NCI-H510A treated with DMSO at 0.1 percent for 48 hours (cell line): ENCODE measurements around the gene OR4N5.
"Not testable (repeated sequence)": the region's sequence is repeated elsewhere in the genome, so short reads cannot be mapped to it uniquely, and the experiment has no call there.

ENCODE experiments used
- DNase-seq: peaks from one replicate; lab custom pipeline; 2025; lab: John Stamatoyannopoulos, UW

The OR4N5 gene, protein sequence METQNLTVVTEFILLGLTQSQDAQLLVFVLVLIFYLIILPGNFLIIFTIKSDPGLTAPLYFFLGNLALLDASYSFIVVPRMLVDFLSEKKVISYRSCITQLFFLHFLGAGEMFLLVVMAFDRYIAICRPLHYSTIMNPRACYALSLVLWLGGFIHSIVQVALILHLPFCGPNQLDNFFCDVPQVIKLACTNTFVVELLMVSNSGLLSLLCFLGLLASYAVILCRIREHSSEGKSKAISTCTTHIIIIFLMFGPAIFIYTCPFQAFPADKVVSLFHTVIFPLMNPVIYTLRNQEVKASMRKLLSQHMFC

DNA sequence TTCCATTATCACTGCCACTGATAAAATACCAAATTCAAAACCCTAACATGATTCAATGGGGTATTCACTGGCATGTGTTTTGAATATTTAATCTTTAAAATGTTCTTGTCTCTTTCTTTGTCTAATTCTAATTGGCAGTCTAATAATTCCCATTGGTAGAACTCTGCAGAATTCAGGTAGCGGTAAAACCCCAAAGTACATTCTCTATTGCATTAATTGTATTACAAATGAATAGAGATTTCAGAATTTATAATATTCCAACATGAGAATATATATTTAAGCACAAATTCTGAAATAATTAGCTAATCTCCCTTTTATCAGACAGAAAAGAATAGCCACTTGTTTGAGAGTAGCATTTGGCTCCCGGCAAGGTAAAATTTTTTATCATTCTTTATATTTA lies at the start of gene OR4N5:
Gene OR4N5 (plus strand): TSS at position 301 of the 400 bp plus-strand sequence. CDS start 4,916 bp downstream, outside the sequence.
- no peak for DNase-seq

- no peak for DNase-seq
Observed at GRCh38 chr14:20092050-20092449, 46.6 kb upstream of the OR4N5 start.

- DNase-seq = no peak
Observed at GRCh38 chr14:20093442-20093841, 45.2 kb upstream of the OR4N5 start.

DNA sequence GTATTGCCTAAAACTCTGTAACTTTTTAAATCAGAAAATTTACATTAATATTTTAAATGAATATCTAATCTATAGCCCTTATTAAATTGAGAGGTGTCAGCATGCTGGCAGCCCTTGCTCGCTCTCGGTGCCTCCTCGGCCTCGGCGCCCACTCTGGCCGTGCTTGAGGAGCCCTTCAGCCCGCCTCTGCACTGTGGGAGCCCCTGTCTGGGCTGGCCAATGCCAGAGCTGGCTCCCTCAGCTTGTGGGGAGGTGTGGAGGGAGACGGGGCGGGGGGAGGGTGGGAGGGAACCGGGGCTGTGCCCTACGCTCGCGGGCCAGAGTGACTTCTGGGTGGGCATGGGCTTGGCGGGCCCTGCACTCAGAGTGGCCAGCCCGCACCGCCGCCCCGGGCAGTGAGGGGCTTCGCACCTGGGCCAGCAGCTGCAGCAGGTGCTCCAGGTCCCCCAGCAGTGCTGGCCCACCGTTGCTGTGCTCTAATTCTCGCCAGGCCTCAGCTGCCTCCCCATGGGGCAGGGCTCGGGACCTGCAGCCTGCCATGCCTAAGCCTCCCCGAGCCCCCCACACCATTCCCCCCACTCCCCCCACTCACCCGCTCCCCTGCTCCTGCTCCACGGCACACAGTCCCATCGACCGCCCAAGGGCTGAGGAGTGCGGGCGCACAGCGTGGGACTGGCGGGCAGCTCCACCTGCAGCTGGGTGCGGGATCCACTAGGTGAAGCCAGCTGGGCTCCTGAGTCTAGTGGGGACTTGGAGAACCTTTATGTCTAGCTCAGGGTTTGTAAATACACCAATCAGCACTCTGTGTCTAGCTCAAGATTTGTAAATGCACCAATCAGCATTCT lies 39.5 kb upstream of the OR4N5 start:
- DNase-seq = not testable (repeated sequence)

DNA sequence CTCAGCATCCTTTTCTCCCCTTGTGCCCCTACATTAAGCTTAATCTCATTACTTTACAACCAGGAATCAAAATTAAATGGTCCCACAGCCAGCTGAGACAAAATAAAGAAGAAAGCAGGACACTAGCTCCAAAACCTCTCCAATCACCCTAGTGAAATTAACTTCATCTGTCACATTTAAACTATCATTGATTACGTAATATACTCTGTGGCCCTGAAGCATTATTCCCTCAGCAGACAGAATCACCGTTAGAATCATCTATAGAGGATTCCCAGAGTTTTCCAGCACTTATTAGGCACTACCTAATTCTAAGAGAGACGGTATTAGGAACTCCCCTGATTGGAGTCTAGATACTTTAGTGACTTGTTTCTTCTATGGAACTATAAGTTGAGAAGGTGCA lies 28.2 kb upstream of the OR4N5 start, which contains the start of gene OR4K17:
Gene OR4K17 (plus strand): TSS at position 302 of the 400 bp plus-strand sequence. CDS start 6,761 bp downstream, outside the sequence.
- no peak for DNase-seq

DNA sequence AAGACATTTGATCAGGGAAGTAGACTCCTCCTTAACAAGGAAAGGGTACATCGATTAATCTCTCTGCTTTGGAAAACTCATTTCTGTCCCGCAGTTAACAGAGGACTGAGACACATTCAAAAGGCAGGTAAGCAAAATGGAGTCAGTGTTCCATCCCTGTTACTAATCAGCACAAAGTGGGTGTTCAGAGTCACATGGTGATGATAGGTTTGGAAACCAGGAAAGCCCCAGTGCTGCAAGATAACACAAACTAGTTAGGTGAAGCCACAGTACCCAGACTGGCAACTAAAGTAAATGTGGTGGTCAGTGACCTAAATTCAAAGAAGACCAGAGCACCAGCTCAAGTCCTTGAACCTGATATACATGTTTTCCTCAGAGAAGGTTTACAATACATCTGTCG lies 26.3 kb upstream of the OR4N5 start:
- DNase-seq = no peak

DNA sequence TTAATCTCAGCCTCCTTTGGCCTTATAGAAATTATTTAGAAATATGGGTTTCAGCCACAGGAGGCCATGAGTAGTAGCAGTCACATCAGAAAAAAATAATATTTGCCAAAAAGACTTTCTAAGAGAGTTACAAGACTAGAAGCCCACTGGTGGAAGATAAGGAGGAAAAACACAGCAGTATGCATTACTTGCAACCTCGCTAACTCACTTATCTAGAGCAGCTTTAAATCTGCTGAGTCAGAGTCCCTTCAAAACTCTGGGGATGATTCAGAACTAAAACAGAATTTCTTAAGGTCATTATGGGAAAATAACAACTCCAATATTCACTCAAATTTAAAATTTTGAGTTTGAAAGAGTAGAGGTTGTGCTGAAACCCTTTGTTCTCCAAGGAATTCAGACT lies 21.9 kb upstream of the OR4N5 start:
- DNase-seq = no peak

- no peak for DNase-seq
Observed at GRCh38 chr14:20118795-20119194, 19.8 kb upstream of the OR4N5 start.

DNA sequence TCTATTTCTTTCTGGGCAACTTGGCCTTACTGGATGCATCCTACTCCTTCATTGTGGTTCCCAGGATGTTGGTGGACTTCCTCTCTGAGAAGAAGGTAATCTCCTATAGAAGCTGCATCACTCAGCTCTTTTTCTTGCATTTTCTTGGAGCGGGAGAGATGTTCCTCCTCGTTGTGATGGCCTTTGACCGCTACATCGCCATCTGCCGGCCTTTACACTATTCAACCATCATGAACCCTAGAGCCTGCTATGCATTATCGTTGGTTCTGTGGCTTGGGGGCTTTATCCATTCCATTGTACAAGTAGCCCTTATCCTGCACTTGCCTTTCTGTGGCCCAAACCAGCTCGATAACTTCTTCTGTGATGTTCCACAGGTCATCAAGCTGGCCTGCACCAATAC lies 5.3 kb downstream of the OR4N5 start:
- DNase-seq = no peak

DNA sequence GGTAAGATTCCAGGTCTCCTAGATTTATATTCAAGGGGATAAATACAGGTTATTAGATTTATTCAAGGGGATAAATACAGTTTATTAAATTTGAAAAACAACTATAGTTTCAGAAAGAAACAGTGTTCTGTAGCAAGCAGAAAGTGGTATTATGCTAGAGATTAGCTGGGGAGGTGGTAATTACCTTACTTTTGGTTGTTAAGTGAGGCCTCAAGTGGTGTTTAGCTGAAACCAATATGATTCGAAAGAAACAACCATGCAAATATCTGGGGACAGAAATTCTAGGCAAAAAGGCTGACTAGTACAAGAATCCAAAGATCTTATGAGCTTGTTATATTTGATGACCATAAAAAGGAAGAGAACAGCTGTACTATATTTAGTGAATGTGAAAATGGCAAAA lies 6.2 kb downstream of the OR4N5 start:
- no peak for DNase-seq

DNA sequence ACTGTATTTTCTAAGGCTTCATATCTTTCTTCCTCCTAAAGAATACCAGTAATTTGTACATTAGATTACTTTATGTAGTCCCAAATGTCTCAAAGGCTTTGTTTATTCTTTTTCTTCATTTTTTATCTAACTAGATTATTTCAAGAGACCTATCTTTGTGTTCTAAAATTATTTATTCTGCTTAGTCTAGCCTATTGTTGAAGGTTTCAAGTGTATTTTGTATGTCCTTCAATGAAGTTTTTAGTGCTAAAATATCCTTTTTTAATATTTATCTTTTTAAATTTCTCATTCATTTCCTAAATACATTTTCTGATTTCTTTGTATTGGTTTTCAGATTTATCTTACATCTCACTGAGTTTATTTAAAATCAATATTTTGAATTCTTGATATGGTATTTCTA lies 25.8 kb downstream of the OR4N5 start:
- DNase-seq = no peak

- no peak for DNase-seq
Observed at GRCh38 chr14:20167091-20167490, 28.5 kb downstream of the OR4N5 start.

DNA sequence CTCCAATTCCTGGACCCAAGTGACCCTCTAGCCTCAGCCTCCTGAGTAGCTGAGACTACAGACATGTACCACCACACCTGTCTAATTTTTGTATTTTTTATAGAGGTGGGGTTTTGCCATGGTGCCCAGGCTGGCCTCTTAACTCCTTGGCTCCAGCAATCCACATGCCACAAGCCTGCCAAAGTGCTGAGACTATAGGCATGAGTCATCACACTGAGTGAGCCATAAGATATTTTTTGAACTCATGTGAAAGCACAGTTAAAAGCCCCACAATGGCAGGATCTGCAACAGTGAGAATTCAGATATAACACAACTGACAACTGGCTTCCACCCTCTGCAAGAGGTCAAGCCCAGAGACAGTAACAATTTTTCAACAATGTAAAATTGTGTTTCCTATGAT lies 31.2 kb downstream of the OR4N5 start:
- not testable (repeated sequence) for DNase-seq

GRCh38 chr14:20174205-20174604 lies 35.6 kb downstream of the OR4N5 start:
- not testable (repeated sequence) for DNase-seq

DNA sequence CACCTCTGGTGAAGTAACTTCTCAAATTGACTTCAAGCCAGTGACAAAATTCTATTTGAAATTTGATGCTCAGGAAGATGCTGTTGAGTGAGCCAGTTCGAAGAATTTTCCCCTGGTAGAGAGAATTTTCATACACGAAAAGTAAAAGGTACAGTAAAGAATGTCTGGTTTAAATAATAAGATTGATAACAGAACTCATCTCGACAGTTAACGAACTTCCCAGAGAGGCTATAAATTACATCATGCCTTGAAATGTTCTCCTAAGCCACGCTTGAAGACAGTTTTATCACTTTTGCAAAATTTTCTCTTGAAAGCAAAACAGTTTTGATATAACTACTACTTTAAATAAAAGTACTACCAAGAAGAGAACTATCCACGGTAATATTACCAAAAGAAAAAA lies 37.7 kb downstream of the OR4N5 start:
- DNase-seq = no peak

DNA sequence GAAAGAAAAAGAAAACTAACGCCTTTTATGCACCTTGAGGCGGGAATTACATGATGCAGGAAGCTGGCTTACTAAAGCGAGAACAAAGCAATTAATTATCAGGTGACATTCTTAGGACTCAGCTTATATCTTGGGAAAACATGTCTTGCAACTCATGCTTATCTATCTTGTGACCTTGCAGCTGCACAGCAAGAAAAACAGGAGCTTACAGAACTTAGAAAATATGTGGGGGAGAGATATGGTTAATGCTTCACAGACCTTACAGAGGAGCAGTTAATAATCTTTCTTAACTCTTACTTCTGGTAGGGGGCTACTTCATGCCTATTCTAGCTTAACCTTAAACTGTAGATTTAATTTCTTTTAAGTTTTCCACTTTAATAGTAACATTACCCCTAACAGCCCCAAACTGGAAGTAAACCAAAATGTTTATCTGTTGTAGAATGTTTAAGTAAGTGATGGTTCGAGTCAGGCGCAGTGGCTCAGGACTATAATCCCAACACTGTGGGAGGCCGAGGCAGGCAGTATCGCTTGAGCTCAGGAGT lies 38.9 kb downstream of the OR4N5 start:
- DNase-seq = no peak

GRCh38 chr14:20179218-20179617 lies 40.6 kb downstream of the OR4N5 start:
- DNase-seq = no peak

GRCh38 chr14:20179880-20180279 lies 41.3 kb downstream of the OR4N5 start:
- DNase-seq = no peak

- no peak for DNase-seq
Observed at GRCh38 chr14:20180486-20180885, 41.9 kb downstream of the OR4N5 start.

DNA sequence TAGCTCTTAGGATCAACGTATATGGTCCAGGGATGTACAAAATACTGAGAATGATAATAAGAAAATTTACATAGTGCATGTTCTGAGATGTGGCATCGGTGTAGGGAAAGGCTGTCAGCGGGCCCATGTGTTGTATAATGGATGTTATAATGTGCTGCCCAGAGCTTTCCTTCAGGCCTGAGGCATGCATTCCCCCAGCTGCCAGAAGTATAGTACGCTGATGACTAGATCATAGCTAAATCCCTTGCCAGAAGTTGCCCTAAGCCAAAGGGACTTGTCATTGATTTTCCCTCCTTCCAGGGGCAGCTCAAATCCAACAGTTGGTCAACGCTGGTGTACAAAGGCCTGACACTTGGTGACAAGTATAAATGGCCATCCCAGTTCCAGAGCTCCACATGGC lies 45.6 kb downstream of the OR4N5 start:
- DNase-seq = no peak

GRCh38 chr14:20190596-20190995 lies 52.0 kb downstream of the OR4N5 start, which contains the start of gene OR11G2:
Gene OR11G2 (plus strand): TSS chr14:20190896. CDS start chr14:20197438, 6,542 bp downstream.
- no peak for DNase-seq

GRCh38 chr14:20191396-20191795 lies 52.8 kb downstream of the OR4N5 start:
- no peak for DNase-seq

- no peak for DNase-seq
Observed at GRCh38 chr14:20194101-20194500, 55.5 kb downstream of the OR4N5 start.
